ENCODE data around the gene KRT6A.
"Not testable (repeated sequence)": the region's sequence is repeated elsewhere in the genome, so short reads cannot be mapped to it uniquely, and the experiment has no call there.

The KRT6A gene

GRCh38 chr12:52499806-52500560 is 6.9 kb upstream of the KRT6A start:
- DNase-seq = no peak

GRCh38 chr12:52498946-52499345 is 5.9 kb upstream of the KRT6A start:
- DNase-seq = no peak

GRCh38 chr12:52497975-52498374 is 4.9 kb upstream of the KRT6A start:
- no peak for DNase-seq

- DNase-seq = no peak
Measured at GRCh38 chr12:52496590-52497071, 3.6 kb upstream of the KRT6A start.

GRCh38 chr12:52496054-52496453 is 3.0 kb upstream of the KRT6A start:
- DNase-seq = no peak

GRCh38 chr12:52495389-52495788 is 2.3 kb upstream of the KRT6A start:
- no peak for DNase-seq

GRCh38 chr12:52494518-52494917 is 1.5 kb upstream of the KRT6A start:
- no peak for DNase-seq

GRCh38 chr12:52494100-52494499 is 1.0 kb upstream of the KRT6A start:
- no peak for DNase-seq

GRCh38 chr12:52492405-52492804 is 652 bp downstream of the KRT6A start:
- not testable (repeated sequence) for DNase-seq

GRCh38 chr12:52491495-52491894 is 1.6 kb downstream of the KRT6A start:
- DNase-seq = not testable (repeated sequence)

- no peak for DNase-seq
Measured at GRCh38 chr12:52488736-52489135, 4.3 kb downstream of the KRT6A start.

GRCh38 chr12:52487744-52488443 is 5.2 kb downstream of the KRT6A start:
- DNase-seq = not testable (repeated sequence)

GRCh38 chr12:52487211-52487610 is 5.8 kb downstream of the KRT6A start:
- DNase-seq = no peak

- no peak for DNase-seq
Measured at GRCh38 chr12:52486166-52487105, 6.6 kb downstream of the KRT6A start.

GRCh38 chr12:52480073-52480472 is 13.0 kb downstream of the KRT6A start:
- no peak for DNase-seq

- no peak for DNase-seq
Measured at GRCh38 chr12:52477651-52478050, 15.4 kb downstream of the KRT6A start.

- DNase-seq = no peak
Measured at GRCh38 chr12:52474212-52474611, 18.8 kb downstream of the KRT6A start.

GRCh38 chr12:52473768-52474167 is 19.3 kb downstream of the KRT6A start, which contains the start of gene KRT6C:
KRT6C (minus strand) TSS chr12:52473805; CDS start chr12:52473737, 68 bp downstream.
- no peak for DNase-seq

- no peak for DNase-seq
Measured at GRCh38 chr12:52469853-52470252, 23.2 kb downstream of the KRT6A start.

GRCh38 chr12:52464897-52465296 is 28.2 kb downstream of the KRT6A start:
- DNase-seq = no peak

GRCh38 chr12:52461693-52462092 is 31.4 kb downstream of the KRT6A start:
- no peak for DNase-seq

- DNase-seq = no peak
Measured at GRCh38 chr12:52458861-52459260, 34.2 kb downstream of the KRT6A start.

- no peak for DNase-seq
Measured at GRCh38 chr12:52455821-52456220, 37.2 kb downstream of the KRT6A start.

Data from activated gamma-delta T cell treated with Interleukin-2 at 50 U/mL for 16 hours (primary cell).